ENCODE measurements around the gene C16orf74. TPM values are rescaled to one million over a fixed set of nuclear protein-coding genes. Genes with fewer than 3 reads are reported as not detected.

Gene C16orf74
- total RNA-seq, 2 experiments from 2014 or later: 2.1 to 2.9 TPM

GRCh38 chr16:85699628-85700027, 51.3 kb downstream of the C16orf74 start:
- intact Hi-C loops (cut with DNase I, micrococcal nuclease): no loop called here
- H3K27ac Mint-ChIP-seq: no peak overlapping the region
- no peak overlapping the region for H3K4me3 Mint-ChIP-seq
- ChIA-PET CTCF (no interaction called here), POLR2A (no interaction called here)
- H3K9me3 ChIP-seq (ENCODE audit: control insufficient read depth in 1 of 2, insufficient read depth in 1 of 2, low read length in 2 of 2): peaks cover 0 to 8% of the 10 kb centered on the region in 2 experiments
- H3K4me1 ChIP-seq (ENCODE audit: insufficient read depth, low read length): no peaks in the 10 kb centered on the region
- TF ChIP-seq CTCF (IDR thresholded peaks at IDR 0.05): no peak
- H3K9me3 Mint-ChIP-seq: no peaks in the 10 kb centered on the region
- no peak overlapping the region for H3K4me3 ChIP-seq (ENCODE audit: low read length)
- peaks cover 17% of the 10 kb centered on the region for H3K27me3 Mint-ChIP-seq
- no peaks in the 10 kb centered on the region for H3K36me3 Mint-ChIP-seq (ENCODE audit: low read depth)
- H3K27me3 ChIP-seq (ENCODE audit: control insufficient read depth in 1 of 2, insufficient read depth in 2 of 2, low read length in 2 of 2): peaks cover 9 to 14% of the 10 kb centered on the region in 2 experiments
- ATAC-seq (ENCODE audit: poor library complexity) (no peak), DNase-seq (no peak)
- no peaks in the 10 kb centered on the region for H3K36me3 ChIP-seq (ENCODE audit: insufficient read depth, low read length)
- H3K27ac ChIP-seq (ENCODE audit: low read depth in 1 of 2, low read length in 2 of 2): no peak overlapping the region
- H3K4me1 Mint-ChIP-seq (ENCODE audit: low read depth): no peaks in the 10 kb centered on the region

GRCh38 chr16:85698935-85699558, 51.8 kb downstream of the C16orf74 start:
- POLR2A ChIA-PET: no interaction called here
- ATAC-seq (ENCODE audit: poor library complexity) (no peak), DNase-seq (no peak)
- H3K9me3 ChIP-seq (ENCODE audit: control insufficient read depth in 1 of 2, insufficient read depth in 1 of 2, low read length in 2 of 2): peaks cover 0 to 8% of the 10 kb centered on the region in 2 experiments
- no peak overlapping the region for H3K4me3 ChIP-seq (ENCODE audit: low read length)
- Mint-ChIP-seq H3K4me3 (no peak overlapping the region), H3K4me1 (ENCODE audit: low read depth) (no peaks in the 10 kb centered on the region), H3K27ac (no peak overlapping the region), H3K9me3 (no peaks in the 10 kb centered on the region), H3K27me3 (peaks cover 17% of the 10 kb centered on the region), H3K36me3 (ENCODE audit: low read depth) (no peaks in the 10 kb centered on the region)
- TF ChIP-seq CTCF (IDR thresholded peaks at IDR 0.05): no peak
- CTCF ChIA-PET: no interaction called here
- H3K36me3 ChIP-seq (ENCODE audit: insufficient read depth, low read length): no peaks in the 10 kb centered on the region
- no peaks in the 10 kb centered on the region for H3K4me1 ChIP-seq (ENCODE audit: insufficient read depth, low read length)
- no peak overlapping the region for H3K27ac ChIP-seq (ENCODE audit: low read depth in 1 of 2, low read length in 2 of 2)
- intact Hi-C loops (cut with DNase I, micrococcal nuclease): no loop called here
- peaks cover 9 to 14% of the 10 kb centered on the region in 2 experiments for H3K27me3 ChIP-seq (ENCODE audit: control insufficient read depth in 1 of 2, insufficient read depth in 2 of 2, low read length in 2 of 2)

- H3K36me3 ChIP-seq (ENCODE audit: insufficient read depth, low read length): no peaks in the 10 kb centered on the region
- DNase-seq (no peak), ATAC-seq (ENCODE audit: poor library complexity) (no peak)
- intact Hi-C loops (cut with DNase I, micrococcal nuclease): no loop called here
- TF ChIP-seq CTCF (IDR thresholded peaks at IDR 0.05): no peak
- H3K27ac Mint-ChIP-seq: no peak overlapping the region
- no peak overlapping the region for H3K4me3 ChIP-seq (ENCODE audit: low read length)
- peaks cover 9 to 17% of the 10 kb centered on the region in 2 experiments for H3K27me3 ChIP-seq (ENCODE audit: control insufficient read depth in 1 of 2, insufficient read depth in 2 of 2, low read length in 2 of 2)
- no peaks in the 10 kb centered on the region for H3K36me3 Mint-ChIP-seq (ENCODE audit: low read depth)
- no peak overlapping the region for H3K27ac ChIP-seq (ENCODE audit: low read depth in 1 of 2, low read length in 2 of 2)
- H3K4me1 ChIP-seq (ENCODE audit: insufficient read depth, low read length): no peaks in the 10 kb centered on the region
- H3K4me1 Mint-ChIP-seq (ENCODE audit: low read depth): no peaks in the 10 kb centered on the region
- no peaks in the 10 kb centered on the region for H3K9me3 Mint-ChIP-seq
- no peak overlapping the region for H3K4me3 Mint-ChIP-seq
- peaks cover 18% of the 10 kb centered on the region for H3K27me3 Mint-ChIP-seq
- CTCF ChIA-PET: no interaction called here
- peaks cover 0 to 8% of the 10 kb centered on the region in 2 experiments for H3K9me3 ChIP-seq (ENCODE audit: control insufficient read depth in 1 of 2, insufficient read depth in 1 of 2, low read length in 2 of 2)
- POLR2A ChIA-PET: no interaction called here
Measured at GRCh38 chr16:85698459-85698891, 52.4 kb downstream of the C16orf74 start.
